HepG2 (cell line): ENCODE data around the gene RTBDN. TPM values are rescaled to one million over a fixed set of nuclear protein-coding genes. Genes with fewer than 3 reads are reported as not detected.

Experiments
- AGO2 ChIP-seq: fragments of 200-400 bp; formaldehyde crosslinking; optimal IDR thresholded peaks from 2 replicates; pipeline ENCODE3; 2017; ENCODE audit warnings: mild to moderate bottlenecking, low read depth, low read length, moderate library complexity
- BRCA1 ChIP-seq: sonication (generic); formaldehyde crosslinking; IDR thresholded peaks from 2 replicates; pipeline ENCODE4 v1.4.0; 2020; ENCODE audit warnings: missing genetic modification reagents
- CEBPB ChIP-seq: IDR thresholded peaks from 2 replicates; pipeline ENCODE4 v1.6.1; 2011; ENCODE audit warnings: low read depth, low read length, improper control_type of control experiment, borderline replicate concordance
- ETV5 ChIP-seq: IDR thresholded peaks from 2 replicates; pipeline ENCODE4 v1.6.1; 2018; ENCODE audit warnings: missing biosample characterization, missing genetic modification reagents, inconsistent platforms, borderline replicate concordance
- EZH2 ChIP-seq: conservative IDR thresholded peaks from 2 replicates; pipeline ENCODE4 v1.6.1; 2012; ENCODE audit warnings: mild to moderate bottlenecking, low read depth, low read length, moderate library complexity
- FOXJ3 ChIP-seq: sonication (generic); formaldehyde crosslinking; IDR thresholded peaks from 2 replicates; pipeline ENCODE4 v1.4.0; 2020; ENCODE audit warnings: missing genetic modification reagents, mild to moderate bottlenecking, borderline replicate concordance
- FOXM1 ChIP-seq: sonication (generic); formaldehyde crosslinking; IDR thresholded peaks from 2 replicates; pipeline ENCODE4 v1.5.0; 2020; ENCODE audit warnings: missing genetic modification reagents
- GATAD2A ChIP-seq: IDR thresholded peaks from 2 replicates; pipeline ENCODE4 v1.6.1; 2016
- HES4 ChIP-seq: sonication (generic); formaldehyde crosslinking; IDR thresholded peaks from 2 replicates; pipeline ENCODE4 v1.9.0; 2021; ENCODE audit warnings: mild to moderate bottlenecking, missing genetic modification reagents, borderline replicate concordance
- JUND ChIP-seq: sonication (generic); formaldehyde crosslinking; IDR thresholded peaks from 2 replicates; pipeline ENCODE4 v1.8.0; 2022; ENCODE audit warnings: mild to moderate bottlenecking, missing genetic modification reagents
- RXRB ChIP-seq: IDR thresholded peaks from 2 replicates; pipeline ENCODE4 v1.6.1; 2016; ENCODE audit warnings: borderline replicate concordance, missing genetic modification reagents, missing compliant biosample characterization
- SP4 ChIP-seq: sonication (generic); formaldehyde crosslinking; IDR thresholded peaks from 2 replicates; pipeline ENCODE4 v1.8.1; 2023; ENCODE audit warnings: mild to moderate bottlenecking, missing genetic modification reagents
- SRSF1 ChIP-seq: fragments of 200-400 bp; formaldehyde crosslinking; optimal IDR thresholded peaks from 2 replicates; pipeline ENCODE3; 2017; ENCODE audit warnings: mild to moderate bottlenecking, low read depth, low read length, moderate library complexity
- TBX3 ChIP-seq: fragments of 450-650 bp; IDR thresholded peaks from 2 replicates; pipeline ENCODE4 v1.6.1; 2017; ENCODE audit warnings: antibody characterized with exemption, mild to moderate bottlenecking, inconsistent platforms, borderline replicate concordance
- ZNF180 ChIP-seq: sonication (generic); formaldehyde crosslinking; IDR thresholded peaks from 2 replicates; pipeline ENCODE4 v1.4.0; 2020; ENCODE audit warnings: low read depth, missing genetic modification reagents, borderline replicate concordance
- ZNF468 ChIP-seq: sonication (generic); formaldehyde crosslinking; IDR thresholded peaks from 2 replicates; pipeline ENCODE4 v1.8.0; 2022; ENCODE audit warnings: mild to moderate bottlenecking, moderate library complexity, missing genetic modification reagents
- ZNF572 ChIP-seq: sonication (generic); formaldehyde crosslinking; IDR thresholded peaks from 2 replicates; pipeline ENCODE4 v1.5.1; 2020; ENCODE audit warnings: mild to moderate bottlenecking, missing genetic modification reagents
- ZNF709 ChIP-seq: sonication (generic); formaldehyde crosslinking; IDR thresholded peaks from 2 replicates; pipeline ENCODE4 v1.5.0; 2020; ENCODE audit warnings: mild to moderate bottlenecking, missing genetic modification reagents
- ZNF749 ChIP-seq: sonication (generic); formaldehyde crosslinking; IDR thresholded peaks from 2 replicates; pipeline ENCODE4 v1.8.0; 2022; ENCODE audit warnings: mild to moderate bottlenecking, missing genetic modification reagents, moderate library complexity, borderline replicate concordance
- polyA plus RNA-seq, 8 experiments: library from polyadenylated mRNA; depleted of rRNA in 3 of 8; stranded (reverse) in 7 of 8; unstranded in 1 of 8; fragments of >200 nt; fragmentation: Illumina TruSeq in 4 of 8; extraction: Trizol in 4 of 8; gene quantifications; 2 replicates each; pipeline versions ENCODE4 v1.2.1 to v1.2.3, GENCODE V29; 2011 to 2016; ENCODE audit warnings: low read depth in 4 of 8, missing spikeins in 1 of 8, mixed read lengths in 1 of 8; ENCODE audit not compliant: insufficient read depth in 1 of 8
- total RNA-seq, 5 experiments: library from RNA; depleted of rRNA; stranded (reverse); fragments of >200 nt; fragmentation: Illumina TruSeq; extraction: Trizol; gene quantifications; 2 replicates each; pipeline ENCODE4 v1.2.3, GENCODE V29; 2016; ENCODE audit warnings: low read depth in 1 of 5
- TF ChIP-seq, protein P1 (sequence below): IDR thresholded peaks from 2 replicates; pipeline ENCODE4 v1.6.1; 2016
- TF ChIP-seq, protein P2 (sequence below): sonication (generic); formaldehyde crosslinking; IDR thresholded peaks from 2 replicates; pipeline ENCODE4 v1.4.0; 2020; ENCODE audit warnings: missing genetic modification reagents, mild to moderate bottlenecking, borderline replicate concordance
- TF ChIP-seq, protein P3 (sequence below): IDR thresholded peaks from 2 replicates; pipeline ENCODE4 v1.6.1; 2016; ENCODE audit warnings: mild to moderate bottlenecking
- TF ChIP-seq, protein P4 (sequence below): sonication (generic); formaldehyde crosslinking; IDR thresholded peaks from 2 replicates; pipeline ENCODE4 v1.5.0; 2020; ENCODE audit warnings: mild to moderate bottlenecking, missing genetic modification reagents

The RTBDN gene
- total and polyA plus RNA-seq, 2 of the 13 experiments (the other 11 are each of a cell fraction or from before 2014, with no cell fraction given): 0.27 to 0.48 TPM

DNA sequence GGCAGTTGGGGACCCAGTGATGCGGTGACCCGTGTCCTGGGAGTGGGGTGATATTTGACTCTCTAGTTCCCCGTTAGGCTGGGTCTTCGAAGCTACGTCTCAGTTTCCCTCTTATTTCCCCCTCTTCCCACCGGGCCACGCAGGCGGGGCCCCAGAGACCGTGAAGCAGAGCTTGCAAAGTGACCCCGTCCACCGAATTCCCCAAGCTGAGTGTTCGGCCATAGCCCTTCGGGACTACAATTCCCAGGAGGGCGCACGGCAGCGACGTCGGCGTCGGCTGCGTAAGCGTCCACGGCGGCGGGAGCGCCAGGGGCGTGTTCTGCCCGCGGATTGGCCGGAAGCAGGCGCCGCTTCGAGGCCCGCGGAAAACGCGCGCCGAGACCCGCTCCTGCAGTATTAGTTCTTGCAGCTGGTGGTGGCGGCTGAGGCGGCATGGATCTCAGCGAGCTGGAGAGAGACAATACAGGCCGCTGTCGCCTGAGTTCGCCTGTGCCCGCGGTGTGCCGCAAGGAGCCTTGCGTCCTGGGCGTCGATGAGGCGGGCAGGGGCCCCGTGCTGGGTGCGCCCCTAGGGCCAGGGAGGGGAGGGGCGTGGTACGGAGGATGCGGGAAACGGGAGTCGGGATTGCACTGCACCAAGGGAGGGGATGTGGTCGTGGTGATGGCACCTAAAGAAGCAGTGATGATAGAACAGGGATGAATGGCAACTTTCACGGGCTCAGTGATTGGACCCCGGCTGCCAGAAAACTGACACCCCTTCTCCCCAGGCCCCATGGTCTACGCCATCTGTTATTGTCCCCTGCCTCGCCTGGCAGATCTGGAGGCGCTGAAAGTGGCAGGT is 27.9 kb downstream of the RTBDN start, which contains the start of gene RNASEH2A (continued):
- TF ChIP-seq SP4 (CRISPR knock-in tag): peak; percentile 90
- TF ChIP-seq SRSF1: no peak
- TF ChIP-seq AGO2: no peak
- TF ChIP-seq, protein P1, sequence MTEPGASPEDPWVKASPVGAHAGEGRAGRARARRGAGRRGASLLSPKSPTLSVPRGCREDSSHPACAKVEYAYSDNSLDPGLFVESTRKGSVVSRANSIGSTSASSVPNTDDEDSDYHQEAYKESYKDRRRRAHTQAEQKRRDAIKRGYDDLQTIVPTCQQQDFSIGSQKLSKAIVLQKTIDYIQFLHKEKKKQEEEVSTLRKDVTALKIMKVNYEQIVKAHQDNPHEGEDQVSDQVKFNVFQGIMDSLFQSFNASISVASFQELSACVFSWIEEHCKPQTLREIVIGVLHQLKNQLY: no peak
- peak; percentile 61; the same call in 1 of the 2 replicates for TF ChIP-seq ZNF749 (CRISPR knock-in tag)
- no peak; the same call in 1 of the 2 replicates for TF ChIP-seq FOXJ3 (CRISPR knock-in tag)
- TF ChIP-seq ZNF180 (CRISPR knock-in tag): no peak
- peak; percentile 65; the same call in 1 of the 2 replicates for TF ChIP-seq FOXM1 (CRISPR knock-in tag)
- TF ChIP-seq, protein P2, sequence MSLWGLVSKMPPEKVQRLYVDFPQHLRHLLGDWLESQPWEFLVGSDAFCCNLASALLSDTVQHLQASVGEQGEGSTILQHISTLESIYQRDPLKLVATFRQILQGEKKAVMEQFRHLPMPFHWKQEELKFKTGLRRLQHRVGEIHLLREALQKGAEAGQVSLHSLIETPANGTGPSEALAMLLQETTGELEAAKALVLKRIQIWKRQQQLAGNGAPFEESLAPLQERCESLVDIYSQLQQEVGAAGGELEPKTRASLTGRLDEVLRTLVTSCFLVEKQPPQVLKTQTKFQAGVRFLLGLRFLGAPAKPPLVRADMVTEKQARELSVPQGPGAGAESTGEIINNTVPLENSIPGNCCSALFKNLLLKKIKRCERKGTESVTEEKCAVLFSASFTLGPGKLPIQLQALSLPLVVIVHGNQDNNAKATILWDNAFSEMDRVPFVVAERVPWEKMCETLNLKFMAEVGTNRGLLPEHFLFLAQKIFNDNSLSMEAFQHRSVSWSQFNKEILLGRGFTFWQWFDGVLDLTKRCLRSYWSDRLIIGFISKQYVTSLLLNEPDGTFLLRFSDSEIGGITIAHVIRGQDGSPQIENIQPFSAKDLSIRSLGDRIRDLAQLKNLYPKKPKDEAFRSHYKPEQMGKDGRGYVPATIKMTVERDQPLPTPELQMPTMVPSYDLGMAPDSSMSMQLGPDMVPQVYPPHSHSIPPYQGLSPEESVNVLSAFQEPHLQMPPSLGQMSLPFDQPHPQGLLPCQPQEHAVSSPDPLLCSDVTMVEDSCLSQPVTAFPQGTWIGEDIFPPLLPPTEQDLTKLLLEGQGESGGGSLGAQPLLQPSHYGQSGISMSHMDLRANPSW (CRISPR knock-in tag): no peak
- no peak for TF ChIP-seq ZNF468
- 0 out of 2 replicates have a peak, but pooled peaks have one; percentile 33 for TF ChIP-seq RXRB
- TF ChIP-seq, protein P3, sequence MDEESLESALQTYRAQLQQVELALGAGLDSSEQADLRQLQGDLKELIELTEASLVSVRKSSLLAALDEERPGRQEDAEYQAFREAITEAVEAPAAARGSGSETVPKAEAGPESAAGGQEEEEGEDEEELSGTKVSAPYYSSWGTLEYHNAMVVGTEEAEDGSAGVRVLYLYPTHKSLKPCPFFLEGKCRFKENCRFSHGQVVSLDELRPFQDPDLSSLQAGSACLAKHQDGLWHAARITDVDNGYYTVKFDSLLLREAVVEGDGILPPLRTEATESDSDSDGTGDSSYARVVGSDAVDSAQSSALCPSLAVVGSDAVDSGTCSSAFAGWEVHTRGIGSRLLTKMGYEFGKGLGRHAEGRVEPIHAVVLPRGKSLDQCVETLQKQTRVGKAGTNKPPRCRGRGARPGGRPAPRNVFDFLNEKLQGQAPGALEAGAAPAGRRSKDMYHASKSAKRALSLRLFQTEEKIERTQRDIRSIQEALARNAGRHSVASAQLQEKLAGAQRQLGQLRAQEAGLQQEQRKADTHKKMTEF (CRISPR knock-in tag): peak; percentile 87
- peak; percentile 82 for TF ChIP-seq ETV5 (CRISPR knock-in tag)
- TF ChIP-seq, protein P4, sequence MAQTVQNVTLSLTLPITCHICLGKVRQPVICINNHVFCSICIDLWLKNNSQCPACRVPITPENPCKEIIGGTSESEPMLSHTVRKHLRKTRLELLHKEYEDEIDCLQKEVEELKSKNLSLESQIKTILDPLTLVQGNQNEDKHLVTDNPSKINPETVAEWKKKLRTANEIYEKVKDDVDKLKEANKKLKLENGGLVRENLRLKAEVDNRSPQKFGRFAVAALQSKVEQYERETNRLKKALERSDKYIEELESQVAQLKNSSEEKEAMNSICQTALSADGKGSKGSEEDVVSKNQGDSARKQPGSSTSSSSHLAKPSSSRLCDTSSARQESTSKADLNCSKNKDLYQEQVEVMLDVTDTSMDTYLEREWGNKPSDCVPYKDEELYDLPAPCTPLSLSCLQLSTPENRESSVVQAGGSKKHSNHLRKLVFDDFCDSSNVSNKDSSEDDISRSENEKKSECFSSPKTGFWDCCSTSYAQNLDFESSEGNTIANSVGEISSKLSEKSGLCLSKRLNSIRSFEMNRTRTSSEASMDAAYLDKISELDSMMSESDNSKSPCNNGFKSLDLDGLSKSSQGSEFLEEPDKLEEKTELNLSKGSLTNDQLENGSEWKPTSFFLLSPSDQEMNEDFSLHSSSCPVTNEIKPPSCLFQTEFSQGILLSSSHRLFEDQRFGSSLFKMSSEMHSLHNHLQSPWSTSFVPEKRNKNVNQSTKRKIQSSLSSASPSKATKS (CRISPR knock-in tag): no peak
- no peak for TF ChIP-seq CEBPB
- no peak for TF ChIP-seq EZH2
- TF ChIP-seq ZNF572 (CRISPR knock-in tag): no peak
- 0 out of 2 replicates have a peak, but pooled peaks have one; percentile 76 for TF ChIP-seq BRCA1 (CRISPR knock-in tag)
- no peak for TF ChIP-seq JUND
- TF ChIP-seq GATAD2A (CRISPR knock-in tag): no peak
- peak; percentile 83; the same call in 1 of the 2 replicates for TF ChIP-seq ZNF709 (CRISPR knock-in tag)
- TF ChIP-seq TBX3: no peak
- TF ChIP-seq HES4 (CRISPR knock-in tag): peak; percentile 48; the same call in 1 of the 2 replicates
